Keratinocyte (primary cell): Measurements from ENCODE around the gene MVB12B. TPM values are rescaled to one million over a fixed set of nuclear protein-coding genes. Genes with fewer than 3 reads are reported as not detected.

ENCODE experiments used
- DNase-seq: peaks from one replicate; pipeline ENCODE4 v3.0.0-alpha.2; 2011; ENCODE audit warnings: low read depth, missing footprints, low spot score
- FAIRE-seq: peaks from 2 replicates; lab custom pipeline; 2011; peaks lifted over from hg19 to GRCh38; lab: Jason Lieb, UNC
- H2AFZ ChIP-seq: 2 replicates; pipeline ENCODE4 v1.6.0; 2012; ENCODE audit warnings: low read length, control low read depth, inconsistent platforms; ENCODE audit not compliant: control insufficient read depth
- H3K27ac ChIP-seq: 2 replicates; pipeline ENCODE4 v1.5.1; 2011; ENCODE audit warnings: low read length; ENCODE audit not compliant: control insufficient read depth, insufficient read depth
- H3K27me3 ChIP-seq: 3 replicates; pipeline ENCODE4 v1.6.0; 2011; ENCODE audit warnings: low read length; ENCODE audit not compliant: control insufficient read depth, insufficient read depth; ENCODE audit errors: extremely low read depth
- H3K36me3 ChIP-seq, 2 experiments: 2 replicates in 1 of 2; 3 replicates in 1 of 2; pipeline ENCODE4 v1.5.1; 2011; ENCODE audit warnings: low read length in 2 of 2, mild to moderate bottlenecking in 1 of 2; ENCODE audit not compliant: control insufficient read depth in 2 of 2, insufficient read depth in 2 of 2; ENCODE audit errors: extremely low read depth in 1 of 2
- H3K4me1 ChIP-seq: 3 replicates; pipeline ENCODE4 v1.5.1; 2011; ENCODE audit warnings: low read length; ENCODE audit not compliant: control insufficient read depth, insufficient read depth; ENCODE audit errors: extremely low read depth
- H3K4me2 ChIP-seq: 3 replicates; pipeline ENCODE4 v1.6.0; 2011; ENCODE audit warnings: low read depth, low read length; ENCODE audit not compliant: control insufficient read depth, insufficient read depth; ENCODE audit errors: extremely low read depth
- H3K4me3 ChIP-seq, 3 experiments: fragments of 200-600 bp in 1 of 3; sonication (generic) in 1 of 3; 2 replicates in 2 of 3; 3 replicates in 1 of 3; pipeline ENCODE4 v1.5.1; 2011 to 2016; ENCODE audit warnings: low read length in 3 of 3, mild to moderate bottlenecking in 3 of 3, control low read depth in 2 of 3, inconsistent platforms in 1 of 3, low read depth in 1 of 3, mixed read lengths in 1 of 3, mixed run types in 1 of 3, moderate library complexity in 1 of 3; ENCODE audit not compliant: control insufficient read depth in 2 of 3, insufficient read depth in 2 of 3; ENCODE audit errors: extremely low read depth in 1 of 3
- H3K79me2 ChIP-seq: 2 replicates; pipeline ENCODE4 v1.6.0; 2012; ENCODE audit warnings: low read length; ENCODE audit not compliant: control insufficient read depth, insufficient read depth
- H3K9ac ChIP-seq: 3 replicates; pipeline ENCODE4 v1.6.0; 2011; ENCODE audit warnings: low read length; ENCODE audit not compliant: control insufficient read depth, insufficient read depth; ENCODE audit errors: extremely low read depth
- H3K9me1 ChIP-seq: 3 replicates; pipeline ENCODE4 v1.6.0; 2011; ENCODE audit warnings: low read length; ENCODE audit not compliant: control insufficient read depth, insufficient read depth; ENCODE audit errors: extremely low read depth
- H3K9me3 ChIP-seq: 2 replicates; pipeline ENCODE4 v1.5.1; 2012; ENCODE audit warnings: low read depth, low read length; ENCODE audit not compliant: control insufficient read depth
- H4K20me1 ChIP-seq: 3 replicates; pipeline ENCODE4 v1.6.0; 2011; ENCODE audit warnings: low read length; ENCODE audit not compliant: control insufficient read depth, insufficient read depth; ENCODE audit errors: extremely low read depth
- CTCF ChIP-seq, 3 experiments: IDR thresholded peaks in 1 of 3; conservative IDR thresholded peaks in 1 of 3; optimal IDR thresholded peaks in 1 of 3; 2 replicates in 2 of 3; 3 replicates in 1 of 3; pipeline versions ENCODE3 to v1.5.1; 2011; ENCODE audit warnings: low read length in 3 of 3, mild to moderate bottlenecking in 3 of 3, moderate library complexity in 2 of 3, control low read depth in 1 of 3, inconsistent platforms in 1 of 3; ENCODE audit not compliant: insufficient read depth in 2 of 3; ENCODE audit errors: extremely low read depth in 1 of 3
- EZH2 ChIP-seq: IDR thresholded peaks from one replicate; pipeline ENCODE4 v1.6.1; 2012; ENCODE audit warnings: inconsistent platforms, mild to moderate bottlenecking, low read length, moderate library complexity
- dilution Hi-C: fragments of 300-500 bp; cut with MboI; formaldehyde crosslinking; loops from one replicate; pipeline ENCODE4 v1.7.0; 2020; ENCODE audit warnings: low sequenced_read_pairs; ENCODE audit not compliant: extremely low pct_ligation_motif_present
- polyA plus RNA-seq, 5 experiments: library from polyadenylated mRNA; depleted of rRNA in 3 of 5; stranded (reverse) in 3 of 5; stranded (forward) in 1 of 5; unstranded in 1 of 5; fragments of >200 nt; gene quantifications; 1 replicate in 1 of 5; 2 replicates in 3 of 5; 3 replicates in 1 of 5; pipeline versions ENCODE4 v1.2.1 to v1.2.3, GENCODE V29; 2011 to 2012; ENCODE audit warnings: missing spikeins in 2 of 5, low read depth in 1 of 5, low replicate concordance in 1 of 5

The MVB12B gene
- polyA plus RNA-seq, 1 donor (not counting 4 experiments of a cell fraction or from before 2014, with no cell fraction given): 1.2 TPM

GRCh38 chr9:126319671-126320070, 7.0 kb upstream of the MVB12B start:
- Histone ChIP-seq H3K9ac (no peak overlapping the region), H3K36me3 (no peaks in the 10 kb centered on the region), H3K9me3 (no peaks in the 10 kb centered on the region), H3K4me2 (no peak overlapping the region), H3K79me2 (no peaks in the 10 kb centered on the region), H3K4me1 (no peaks in the 10 kb centered on the region), H4K20me1 (no peaks in the 10 kb centered on the region), H2AFZ (no peak overlapping the region), H3K9me1 (no peaks in the 10 kb centered on the region), H3K27me3 (no peaks in the 10 kb centered on the region), H3K4me3 (no peak overlapping the region), H3K27ac (no peak overlapping the region)
- TF ChIP-seq CTCF (optimal IDR thresholded peaks at IDR 0.05 in 1 of 3, IDR thresholded peaks at IDR 0.05 in 1 of 3, conservative IDR thresholded peaks at IDR 0.05 in 1 of 3; ENCODE audit: extremely low read depth in 1 of 3, insufficient read depth in 2 of 3, low read length in 3 of 3): no peak
- TF ChIP-seq EZH2: no peak
- dilution Hi-C loops: loop anchor here (5.0 kb wide), 1 partner anchor 78 kb away; no protein-coding TSS in a partner anchor
- DNase-seq: no peak
- no peak for FAIRE-seq

- Histone ChIP-seq H3K9ac (no peak overlapping the region), H4K20me1 (no peaks in the 10 kb centered on the region), H3K36me3 (no peaks in the 10 kb centered on the region), H3K4me1 (no peaks in the 10 kb centered on the region), H3K4me2 (no peak overlapping the region), H3K4me3 (no peak overlapping the region), H3K27me3 (no peaks in the 10 kb centered on the region), H3K9me3 (no peaks in the 10 kb centered on the region), H3K79me2 (no peaks in the 10 kb centered on the region), H3K27ac (no peak overlapping the region), H3K9me1 (no peaks in the 10 kb centered on the region), H2AFZ (no peak overlapping the region)
- DNase-seq (no peak), FAIRE-seq (no peak)
- dilution Hi-C loops: no loop called here
- TF ChIP-seq EZH2 (no peak), CTCF (optimal IDR thresholded peaks at IDR 0.05 in 1 of 3, IDR thresholded peaks at IDR 0.05 in 1 of 3, conservative IDR thresholded peaks at IDR 0.05 in 1 of 3; ENCODE audit: extremely low read depth in 1 of 3, insufficient read depth in 2 of 3, low read length in 3 of 3) (no peak)
Measured at GRCh38 chr9:126320158-126320922, 6.3 kb upstream of the MVB12B start.
